ENCODE data around the gene AKT1. TPM values are rescaled to one million over a fixed set of nuclear protein-coding genes. Genes with fewer than 3 reads are reported as not detected.
A peak's percentile ranks its signal among the peaks of the same experiment; 100 is the strongest.

Gene AKT1
- total and polyA plus RNA-seq, 2 of the 13 experiments (the other 11 are each of a cell fraction or from before 2014, with no cell fraction given), result 96.2 to 116 TPM

GRCh38 chr14:104794631-104794992, 936 bp downstream of the AKT1 start (continued):
- TF ChIP-seq ZBTB34 (CRISPR knock-in tag; IDR thresholded peaks at IDR 0.05), result no peak
- no peak for TF ChIP-seq ZNF576 (CRISPR knock-in tag; IDR thresholded peaks at IDR 0.05)
- TF ChIP-seq KDM5B (CRISPR knock-in tag; IDR thresholded peaks at IDR 0.05; ENCODE audit: borderline replicate concordance), result 0 out of 2 replicates have a peak, but pooled peaks have one; percentile 16
- TF ChIP-seq ONECUT2 (CRISPR knock-in tag; IDR thresholded peaks at IDR 0.05), result no peak
- TF ChIP-seq ZNF619 (CRISPR knock-in tag; IDR thresholded peaks at IDR 0.05), result no peak
- no peak for TF ChIP-seq ZKSCAN1 (IDR thresholded peaks at IDR 0.05; ENCODE audit: low read length)
- no peak for TF ChIP-seq HDAC6 (IDR thresholded peaks at IDR 0.05; ENCODE audit: low read depth, low read length)
- TF ChIP-seq SYNCRIP (IDR thresholded peaks at IDR 0.05; ENCODE audit: insufficient read depth, low read depth, low read length), result no peak
- TF ChIP-seq CSRNP1 (CRISPR knock-in tag; IDR thresholded peaks at IDR 0.05), result no peak
- TF ChIP-seq DNMT1 (CRISPR knock-in tag; IDR thresholded peaks at IDR 0.05), result no peak
- no peak for TF ChIP-seq ZBTB1 (CRISPR knock-in tag; IDR thresholded peaks at IDR 0.05; ENCODE audit: borderline replicate concordance)
- no peak for TF ChIP-seq BCLAF1 (IDR thresholded peaks at IDR 0.05)
- no peak for TF ChIP-seq GATAD1 (CRISPR knock-in tag; IDR thresholded peaks at IDR 0.05)
- TF ChIP-seq ZFAT (CRISPR knock-in tag; conservative IDR thresholded peaks at IDR 0.05), result 0 out of 2 replicates have a peak, but pooled peaks have one; percentile 24
- no peak for TF ChIP-seq ATF1 (CRISPR knock-in tag; IDR thresholded peaks at IDR 0.05)
- TF ChIP-seq ZNF7 (CRISPR knock-in tag; IDR thresholded peaks at IDR 0.05), result no peak
- TF ChIP-seq ZNF609 (CRISPR knock-in tag; IDR thresholded peaks at IDR 0.05; ENCODE audit: borderline replicate concordance), result no peak
- no peak for TF ChIP-seq DPF2 (CRISPR knock-in tag; IDR thresholded peaks at IDR 0.05; ENCODE audit: borderline replicate concordance, low read depth)
